HCT116 (cell line): ENCODE measurements around the gene TAS1R2. TPM values are rescaled to one million over a fixed set of nuclear protein-coding genes. Genes with fewer than 3 reads are reported as not detected.

Experiments
- ATAC-seq: fragments of 200-7000 bp; cut with Tn5 transposase; 2 replicates; pipeline ENCODE4 v1.9.1; 2020; ENCODE audit warnings: mild to moderate bottlenecking, moderate library complexity
- BruUV-seq: library from RNA; stranded (reverse); fragments of 400-500 nt; replicated peaks from 2 replicates; lab custom pipeline; 2021; lab: Mats Ljungman, UMichigan
- CTCF ChIA-PET: fragments of 300-600 bp; sonication (Branson Sonifier 250); formaldehyde crosslinking; loops from one replicate; lab custom pipeline; 2021; ENCODE audit warnings: antibody characterized with exemption; lab: Charles Lee
- POLR2A ChIA-PET: fragments of 300-600, 350-600 bp; sonication (Branson Sonifier 250); formaldehyde crosslinking; loops from one replicate; lab custom pipeline; 2021; ENCODE audit warnings: antibody characterized with exemption; lab: Charles Lee
- RAD21 ChIA-PET, 2 experiments: fragments of 300-600 bp; sonication (Branson Sonifier 250); formaldehyde crosslinking; loops; one replicate each; lab custom pipeline; 2023; ENCODE audit warnings: low total read pairs in 2 of 2; ENCODE audit not compliant: uncharacterized antibody in 2 of 2, unreplicated experiment in 2 of 2, low non-redundant PET in 1 of 2; lab: Charles Lee
- DNase-seq: peaks from one replicate; pipeline ENCODE4 v3.0.0-alpha.2; 2010; ENCODE audit warnings: low read depth, low spot score
- H2AFZ ChIP-seq: fragments of 200-600 bp; shearing (Covaris generic), sonication (generic); 2 replicates; pipeline ENCODE4 v1.6.1; 2017; ENCODE audit warnings: low read depth, mixed run types, mixed read lengths, antibody characterized with exemption, low read length; ENCODE audit not compliant: poor library complexity, severe bottlenecking
- H3K27ac ChIP-seq: 2 replicates; pipeline ENCODE4 v1.5.1; 2012; ENCODE audit warnings: low read depth, low read length
- H3K27me3 ChIP-seq: fragments of 200-600 bp; sonication (generic); 2 replicates; pipeline ENCODE4 v1.6.1; 2016; ENCODE audit warnings: mixed run types, low read length, mixed read lengths; ENCODE audit not compliant: insufficient read depth
- H3K36me3 ChIP-seq, 2 experiments: fragments of 200-500 bp in 1 of 2; fragments of 200-600 bp in 1 of 2; sonication (Bioruptor generic) in 1 of 2; sonication (generic) in 1 of 2; 2 replicates each; pipeline versions ENCODE4 v1.5.1 to v1.6.1; 2014 to 2016; ENCODE audit warnings: low read length in 2 of 2, inconsistent platforms in 1 of 2, mixed read lengths in 1 of 2, mixed run types in 1 of 2; ENCODE audit not compliant: insufficient read depth in 2 of 2, control insufficient read depth in 1 of 2
- H3K4me1 ChIP-seq, 2 experiments: fragments of 200-600 bp in 1 of 2; sonication (generic) in 1 of 2; 2 replicates each; pipeline versions ENCODE4 v1.5.1 to v1.6.1; 2012 to 2017; ENCODE audit warnings: low read length in 2 of 2, inconsistent platforms in 1 of 2, mild to moderate bottlenecking in 1 of 2, mixed read lengths in 1 of 2, mixed run types in 1 of 2, moderate library complexity in 1 of 2; ENCODE audit not compliant: insufficient read depth in 2 of 2, control insufficient read depth in 1 of 2
- H3K4me2 ChIP-seq: fragments of 200-600 bp; sonication (generic); 2 replicates; pipeline ENCODE4 v1.6.1; 2017; ENCODE audit warnings: mixed run types, low read length, mixed read lengths
- H3K4me3 ChIP-seq, 2 experiments: fragments of 200-600 bp in 1 of 2; sonication (generic) in 1 of 2; replicated peaks in 1 of 2; 2 replicates each; pipeline ENCODE4 v1.5.1; 2011 to 2016; ENCODE audit warnings: low read length in 2 of 2, control low read depth in 1 of 2, low read depth in 1 of 2, mild to moderate bottlenecking in 1 of 2, mixed read lengths in 1 of 2, mixed run types in 1 of 2
- H3K79me2 ChIP-seq: fragments of 200-600 bp; sonication (generic); 2 replicates; pipeline ENCODE4 v1.6.1; 2017; ENCODE audit warnings: mild to moderate bottlenecking, mixed run types, low read length, moderate library complexity, mixed read lengths; ENCODE audit not compliant: insufficient read depth
- H3K9ac ChIP-seq: fragments of 200-600 bp; sonication (generic); 2 replicates; pipeline ENCODE4 v1.6.1; 2016; ENCODE audit warnings: low read length, mixed read lengths
- H3K9me2 ChIP-seq: fragments of 200-600 bp; sonication (generic), shearing (Covaris generic); 2 replicates; pipeline ENCODE4 v1.6.1; 2017; ENCODE audit warnings: mixed run types, mild to moderate bottlenecking, moderate library complexity; ENCODE audit not compliant: insufficient read depth
- H3K9me3 ChIP-seq, 2 experiments: fragments of 200-500 bp in 1 of 2; fragments of 200-600 bp in 1 of 2; sonication (Bioruptor generic) in 1 of 2; sonication (generic) in 1 of 2; 2 replicates each; pipeline ENCODE4 v1.6.1; 2014 to 2017; ENCODE audit warnings: low read length in 2 of 2, mixed read lengths in 2 of 2, inconsistent platforms in 1 of 2, low read depth in 1 of 2, mild to moderate bottlenecking in 1 of 2, mixed run types in 1 of 2, moderate library complexity in 1 of 2; ENCODE audit not compliant: control insufficient read depth in 1 of 2, insufficient read depth in 1 of 2
- H4K20me1 ChIP-seq: fragments of 200-600 bp; sonication (generic), shearing (Covaris generic); 2 replicates; pipeline ENCODE4 v1.6.1; 2017; ENCODE audit warnings: mixed run types, mild to moderate bottlenecking, moderate library complexity; ENCODE audit not compliant: insufficient read depth
- ELF1 ChIP-seq: IDR thresholded peaks from 2 replicates; pipeline ENCODE4 v1.6.1; 2012; ENCODE audit warnings: low read depth, borderline replicate concordance
- JUND ChIP-seq: IDR thresholded peaks from 2 replicates; pipeline ENCODE4 v1.6.1; 2012
- MAX ChIP-seq: IDR thresholded peaks from 2 replicates; pipeline ENCODE4 v1.6.1; 2012
- POLR2AphosphoS5 ChIP-seq: IDR thresholded peaks from 2 replicates; pipeline ENCODE4 v1.6.1; 2011; ENCODE audit warnings: mild to moderate bottlenecking, low read depth, low read length, moderate library complexity
- SIN3A ChIP-seq: IDR thresholded peaks from 2 replicates; pipeline ENCODE4 v1.6.1; 2012; ENCODE audit warnings: low read depth
- SP1 ChIP-seq: IDR thresholded peaks from 2 replicates; pipeline ENCODE4 v1.6.1; 2012; ENCODE audit warnings: low read depth
- YY1 ChIP-seq: IDR thresholded peaks from 2 replicates; pipeline ENCODE4 v1.6.1; 2011; ENCODE audit warnings: low read length, low read depth, moderate library complexity, mild to moderate bottlenecking; ENCODE audit not compliant: insufficient replicate concordance; ENCODE audit errors: extremely low read depth
- ZFX ChIP-seq: fragments of 450-650 bp; IDR thresholded peaks from 2 replicates; pipeline ENCODE4 v1.6.1; 2017
- intact Hi-C: fragments of 100-400 bp; cut with micrococcal nuclease; formaldehyde crosslinking; loops from 2 replicates; pipeline ENCODE4 v1.10.0; 2022
- total RNA-seq: library from RNA; stranded (reverse); gene quantifications from one replicate; pipeline ENCODE4 v1.2.1, GENCODE V29; 2021; ENCODE audit not compliant: unreplicated experiment
- TF ChIP-seq, protein P1 (sequence below): IDR thresholded peaks from 2 replicates; pipeline ENCODE4 v1.6.1; 2012; ENCODE audit warnings: low read depth
- TF ChIP-seq, protein P2 (sequence below): IDR thresholded peaks from 2 replicates; pipeline ENCODE4 v1.6.1; 2012
- TF ChIP-seq, protein P3 (sequence below), 3 experiments: fragments of 200-600 bp in 1 of 3; sonication (generic) in 1 of 3; IDR thresholded peaks in 2 of 3; conservative IDR thresholded peaks in 1 of 3; 2 replicates each; pipeline ENCODE4 v1.5.1; 2012 to 2017; ENCODE audit warnings: low read depth in 2 of 3, low read length in 2 of 3, antibody characterized with exemption in 1 of 3, borderline replicate concordance in 1 of 3, control low read depth in 1 of 3, mild to moderate bottlenecking in 1 of 3, mixed read lengths in 1 of 3, mixed run types in 1 of 3, moderate library complexity in 1 of 3; ENCODE audit not compliant: insufficient read depth in 1 of 3

Gene TAS1R2
- total RNA-seq, 1 experiment from 2014 or later = not detected

DNA sequence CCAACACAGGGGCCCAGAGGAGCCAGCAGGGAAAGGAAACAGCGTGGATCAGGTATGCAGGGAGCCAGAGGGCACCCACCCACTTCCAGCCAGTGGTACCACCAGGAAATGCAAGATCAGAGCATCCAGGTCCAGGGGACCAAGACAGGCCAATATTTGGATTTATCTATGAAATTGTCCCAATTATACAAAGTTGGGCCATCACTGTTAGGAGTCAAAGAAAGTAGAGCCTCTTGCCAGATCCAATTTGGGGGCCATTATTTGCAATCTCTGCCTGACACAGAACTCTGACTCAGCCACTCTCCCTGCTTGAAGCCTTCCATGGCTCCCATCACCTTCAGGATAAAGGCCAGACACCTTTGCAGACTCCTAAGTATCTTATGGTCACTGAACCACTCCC lies 21.1 kb upstream of the TAS1R2 start:
- Histone ChIP-seq H3K4me1 (peaks cover 0 to under 1% of the 10 kb centered on the region in 2 experiments; a peak in 1 of 4 replicates), H2AFZ (no peak overlapping the region), H3K27me3 (no peaks in the 10 kb centered on the region), H3K79me2 (no peaks in the 10 kb centered on the region), H3K4me3 (no peak overlapping the region), H4K20me1 (no peaks in the 10 kb centered on the region), H3K4me2 (no peak overlapping the region), H3K27ac (no peak overlapping the region), H3K36me3 (no peaks in the 10 kb centered on the region), H3K9ac (no peak overlapping the region), H3K9me3 (no peaks in the 10 kb centered on the region), H3K9me2 (no peaks in the 10 kb centered on the region)
- ChIA-PET POLR2A (no interaction called here), CTCF (no interaction called here), RAD21 (no interaction called here)
- DNase-seq (no peak), ATAC-seq (no peak)
- BruUV-seq = no TSS peak
- intact Hi-C loops = loop anchor here (5.0 kb wide), 1 partner anchor 362 kb away; no protein-coding TSS in a partner anchor
- TF ChIP-seq SIN3A = no peak
- TF ChIP-seq SP1 = no peak

DNA sequence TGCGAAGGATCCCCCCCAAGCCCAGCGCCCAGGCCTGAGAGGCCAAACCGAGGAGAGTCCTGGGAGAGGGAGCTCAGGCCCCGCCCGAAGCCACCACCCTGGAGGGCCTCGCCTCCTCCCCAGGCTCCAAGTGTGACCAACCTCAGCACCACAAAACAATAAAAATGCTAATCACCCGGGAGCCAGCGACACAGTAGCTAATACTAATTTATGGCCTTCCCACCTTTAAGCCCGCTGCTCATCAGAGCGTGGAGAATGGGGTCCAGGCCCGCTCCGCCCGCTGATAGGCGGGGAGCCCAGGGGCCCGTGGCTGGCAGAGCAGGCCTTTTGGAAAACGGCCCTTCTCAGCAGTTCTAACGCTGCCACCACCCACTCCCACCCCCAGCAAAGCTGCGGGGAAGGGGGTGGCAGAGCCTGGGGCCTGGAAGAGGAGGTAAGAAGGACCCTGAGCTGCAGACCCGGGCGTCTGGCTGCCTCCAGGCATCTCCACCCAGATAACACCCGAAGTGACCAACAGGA lies 20.4 kb upstream of the TAS1R2 start:
- Histone ChIP-seq H3K79me2 (no peaks in the 10 kb centered on the region), H3K4me1 (peaks cover 0 to 6% of the 10 kb centered on the region in 2 experiments; a peak in 1 of 4 replicates), H3K36me3 (no peaks in the 10 kb centered on the region), H3K27me3 (no peaks in the 10 kb centered on the region), H3K27ac (no peak overlapping the region), H3K4me3 (no peak overlapping the region), H3K9me3 (no peaks in the 10 kb centered on the region), H3K9ac (no peak overlapping the region), H4K20me1 (no peaks in the 10 kb centered on the region), H3K9me2 (no peaks in the 10 kb centered on the region), H3K4me2 (no peak overlapping the region), H2AFZ (no peak overlapping the region)
- DNase-seq (no peak), ATAC-seq (no peak)
- ChIA-PET POLR2A (no interaction called here), CTCF (no interaction called here), RAD21 (no interaction called here)
- TF ChIP-seq ZFX = no peak
- no peak for TF ChIP-seq SIN3A
- TF ChIP-seq JUND = no peak
- TF ChIP-seq, protein P1, sequence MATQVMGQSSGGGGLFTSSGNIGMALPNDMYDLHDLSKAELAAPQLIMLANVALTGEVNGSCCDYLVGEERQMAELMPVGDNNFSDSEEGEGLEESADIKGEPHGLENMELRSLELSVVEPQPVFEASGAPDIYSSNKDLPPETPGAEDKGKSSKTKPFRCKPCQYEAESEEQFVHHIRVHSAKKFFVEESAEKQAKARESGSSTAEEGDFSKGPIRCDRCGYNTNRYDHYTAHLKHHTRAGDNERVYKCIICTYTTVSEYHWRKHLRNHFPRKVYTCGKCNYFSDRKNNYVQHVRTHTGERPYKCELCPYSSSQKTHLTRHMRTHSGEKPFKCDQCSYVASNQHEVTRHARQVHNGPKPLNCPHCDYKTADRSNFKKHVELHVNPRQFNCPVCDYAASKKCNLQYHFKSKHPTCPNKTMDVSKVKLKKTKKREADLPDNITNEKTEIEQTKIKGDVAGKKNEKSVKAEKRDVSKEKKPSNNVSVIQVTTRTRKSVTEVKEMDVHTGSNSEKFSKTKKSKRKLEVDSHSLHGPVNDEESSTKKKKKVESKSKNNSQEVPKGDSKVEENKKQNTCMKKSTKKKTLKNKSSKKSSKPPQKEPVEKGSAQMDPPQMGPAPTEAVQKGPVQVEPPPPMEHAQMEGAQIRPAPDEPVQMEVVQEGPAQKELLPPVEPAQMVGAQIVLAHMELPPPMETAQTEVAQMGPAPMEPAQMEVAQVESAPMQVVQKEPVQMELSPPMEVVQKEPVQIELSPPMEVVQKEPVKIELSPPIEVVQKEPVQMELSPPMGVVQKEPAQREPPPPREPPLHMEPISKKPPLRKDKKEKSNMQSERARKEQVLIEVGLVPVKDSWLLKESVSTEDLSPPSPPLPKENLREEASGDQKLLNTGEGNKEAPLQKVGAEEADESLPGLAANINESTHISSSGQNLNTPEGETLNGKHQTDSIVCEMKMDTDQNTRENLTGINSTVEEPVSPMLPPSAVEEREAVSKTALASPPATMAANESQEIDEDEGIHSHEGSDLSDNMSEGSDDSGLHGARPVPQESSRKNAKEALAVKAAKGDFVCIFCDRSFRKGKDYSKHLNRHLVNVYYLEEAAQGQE = no peak
- TF ChIP-seq ELF1 = no peak
- no peak for TF ChIP-seq POLR2AphosphoS5
- no peak for TF ChIP-seq SP1
- TF ChIP-seq YY1 = no peak
- TF ChIP-seq, protein P2, sequence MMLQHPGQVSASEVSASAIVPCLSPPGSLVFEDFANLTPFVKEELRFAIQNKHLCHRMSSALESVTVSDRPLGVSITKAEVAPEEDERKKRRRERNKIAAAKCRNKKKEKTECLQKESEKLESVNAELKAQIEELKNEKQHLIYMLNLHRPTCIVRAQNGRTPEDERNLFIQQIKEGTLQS = no peak
- TF ChIP-seq, protein P3, sequence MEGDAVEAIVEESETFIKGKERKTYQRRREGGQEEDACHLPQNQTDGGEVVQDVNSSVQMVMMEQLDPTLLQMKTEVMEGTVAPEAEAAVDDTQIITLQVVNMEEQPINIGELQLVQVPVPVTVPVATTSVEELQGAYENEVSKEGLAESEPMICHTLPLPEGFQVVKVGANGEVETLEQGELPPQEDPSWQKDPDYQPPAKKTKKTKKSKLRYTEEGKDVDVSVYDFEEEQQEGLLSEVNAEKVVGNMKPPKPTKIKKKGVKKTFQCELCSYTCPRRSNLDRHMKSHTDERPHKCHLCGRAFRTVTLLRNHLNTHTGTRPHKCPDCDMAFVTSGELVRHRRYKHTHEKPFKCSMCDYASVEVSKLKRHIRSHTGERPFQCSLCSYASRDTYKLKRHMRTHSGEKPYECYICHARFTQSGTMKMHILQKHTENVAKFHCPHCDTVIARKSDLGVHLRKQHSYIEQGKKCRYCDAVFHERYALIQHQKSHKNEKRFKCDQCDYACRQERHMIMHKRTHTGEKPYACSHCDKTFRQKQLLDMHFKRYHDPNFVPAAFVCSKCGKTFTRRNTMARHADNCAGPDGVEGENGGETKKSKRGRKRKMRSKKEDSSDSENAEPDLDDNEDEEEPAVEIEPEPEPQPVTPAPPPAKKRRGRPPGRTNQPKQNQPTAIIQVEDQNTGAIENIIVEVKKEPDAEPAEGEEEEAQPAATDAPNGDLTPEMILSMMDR (IDR thresholded peaks at IDR 0.05 in 2 of 3, conservative IDR thresholded peaks at IDR 0.05 in 1 of 3; ENCODE audit: borderline replicate concordance in 1 of 3, insufficient read depth in 1 of 3, low read depth in 2 of 3, low read length in 2 of 3) = no peak
- TF ChIP-seq MAX = no peak
- BruUV-seq = no TSS peak
- intact Hi-C loops = loop anchor here (5.0 kb wide), 1 partner anchor 362 kb away; no protein-coding TSS in a partner anchor
